Islet of Langerhans (tissue), 1 donor: ENCODE results near the gene PIPOX.

ENCODE experiments used
- FAIRE-seq: peaks from one replicate; lab custom pipeline; 2011; peaks lifted over from hg19 to GRCh38; lab: Jason Lieb, UNC

The PIPOX gene

DNA sequence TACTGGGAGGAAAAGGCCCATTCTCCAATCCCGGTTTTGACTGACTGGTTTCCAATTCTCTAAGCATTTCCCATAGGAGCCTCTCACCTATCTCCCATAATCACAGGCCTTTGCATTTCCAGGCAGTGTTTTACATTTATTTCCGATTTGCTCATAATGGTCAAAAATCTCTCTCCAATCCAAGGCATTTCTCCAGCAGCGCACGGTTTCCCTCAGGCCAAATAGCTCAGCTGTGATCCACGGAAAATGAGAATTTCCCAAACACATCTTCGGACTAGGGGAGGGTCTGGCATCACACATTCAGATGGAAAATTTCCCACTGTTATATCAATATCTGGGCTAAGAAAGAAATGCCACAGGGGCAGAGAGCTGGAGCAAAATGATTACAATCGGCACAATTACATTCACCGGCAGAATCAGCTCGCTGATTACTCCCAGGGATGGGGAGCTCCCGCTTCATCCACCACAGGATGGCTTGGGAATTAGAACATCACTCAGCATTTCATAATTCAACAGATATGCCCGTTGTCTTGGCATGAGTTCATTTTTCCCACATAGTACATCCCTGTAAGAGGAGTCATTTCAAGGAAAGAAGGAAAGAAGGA is 6.7 kb downstream of the PIPOX start:
- no peak for FAIRE-seq

DNA sequence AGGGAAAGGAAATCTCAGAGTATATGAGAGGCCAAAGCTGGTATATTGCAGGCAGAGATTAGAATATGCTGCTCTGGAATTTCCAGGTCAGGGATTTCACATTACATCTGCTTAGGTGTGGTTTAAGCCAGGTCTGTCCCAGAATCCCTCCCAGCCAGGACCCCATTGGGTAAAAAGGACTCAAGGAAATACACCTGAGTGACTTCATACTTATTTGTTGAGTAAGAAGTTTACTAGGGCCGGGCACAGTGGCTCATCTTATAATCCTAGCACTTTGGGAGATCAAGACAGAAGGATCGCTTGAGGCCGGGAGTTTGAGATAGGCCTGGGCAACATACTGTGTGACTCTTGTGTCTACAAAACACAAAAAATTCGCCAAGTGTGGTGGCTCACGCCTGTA is 7.2 kb downstream of the PIPOX start:
- no peak for FAIRE-seq

DNA sequence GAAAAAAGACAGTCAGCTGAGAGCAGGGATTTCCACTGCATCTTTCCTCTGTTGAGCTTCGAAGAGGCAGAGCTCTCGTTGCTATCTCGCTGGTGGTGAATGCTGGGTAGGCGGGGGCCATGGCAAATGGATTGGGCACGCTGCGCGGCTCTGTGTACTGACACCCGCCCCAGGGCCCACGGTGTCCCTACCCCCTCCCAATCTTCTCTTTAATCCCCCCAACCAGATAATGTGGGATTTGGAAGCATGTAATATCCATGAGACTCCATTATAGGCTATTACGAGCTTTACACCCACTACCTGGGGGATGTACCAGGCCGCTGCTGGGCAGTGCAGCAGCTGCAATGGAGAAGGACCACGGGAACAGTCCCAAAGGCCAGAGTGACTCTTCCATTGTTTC is 8.3 kb downstream of the PIPOX start:
- no peak for FAIRE-seq

DNA sequence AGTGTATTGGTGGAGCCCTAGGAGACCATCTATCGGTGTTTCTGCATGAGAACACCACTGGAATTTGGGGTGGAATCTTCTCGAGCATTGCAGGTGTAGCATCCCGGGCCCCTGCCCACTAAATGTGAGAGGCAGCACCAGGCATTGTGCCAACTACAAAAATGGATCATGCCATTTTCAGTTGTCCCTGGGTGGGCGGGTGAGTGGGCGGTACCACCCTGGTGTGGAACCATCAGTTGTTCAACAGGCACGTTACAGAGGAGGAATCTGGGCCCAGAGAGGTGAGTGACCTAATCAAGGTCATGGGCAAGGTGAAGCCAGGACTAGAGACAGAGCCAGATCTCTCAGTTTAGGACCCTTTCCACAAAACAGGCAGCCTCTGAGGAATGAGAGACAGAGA is 8.8 kb downstream of the PIPOX start:
- no peak for FAIRE-seq

DNA sequence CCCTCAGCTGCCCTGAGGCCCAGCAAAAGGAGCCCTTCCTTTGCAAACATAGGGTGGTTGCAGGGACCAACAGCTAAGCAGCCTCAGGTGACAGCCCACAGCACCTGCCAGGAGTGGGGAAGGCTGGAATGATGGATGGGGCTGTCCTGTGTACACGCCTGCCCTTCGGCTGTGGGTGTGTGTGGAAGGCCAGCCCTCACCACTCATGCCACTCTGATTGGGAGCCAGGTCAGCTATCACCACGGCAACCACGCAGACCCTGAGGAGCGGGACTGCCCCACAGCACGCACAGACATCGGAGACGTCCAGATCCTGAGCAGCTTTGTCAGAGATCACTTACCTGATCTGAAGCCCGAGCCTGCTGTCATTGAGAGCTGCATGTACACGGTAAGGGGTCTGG is 11.9 kb downstream of the PIPOX start:
- FAIRE-seq: no peak

DNA sequence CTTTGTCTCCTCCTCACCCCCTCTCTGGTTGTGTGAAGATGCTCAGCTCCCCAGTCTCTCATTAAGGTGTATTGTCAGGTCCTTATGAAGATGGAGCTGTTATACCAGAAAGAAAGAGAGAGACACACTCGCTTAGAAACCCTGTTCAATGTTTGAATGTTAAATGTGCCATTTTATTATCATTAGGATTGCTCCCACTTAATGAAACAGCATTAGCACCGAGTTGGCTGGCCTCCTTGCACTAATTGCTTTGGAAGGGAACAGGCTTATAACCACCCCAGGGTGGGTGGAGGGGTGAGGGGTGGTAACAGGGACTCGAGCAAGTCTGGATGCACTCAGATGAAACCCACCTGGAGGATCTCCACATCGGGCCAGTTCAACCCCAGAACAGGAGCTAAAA is 14.4 kb downstream of the PIPOX start:
- peak; percentile 77 for FAIRE-seq

DNA sequence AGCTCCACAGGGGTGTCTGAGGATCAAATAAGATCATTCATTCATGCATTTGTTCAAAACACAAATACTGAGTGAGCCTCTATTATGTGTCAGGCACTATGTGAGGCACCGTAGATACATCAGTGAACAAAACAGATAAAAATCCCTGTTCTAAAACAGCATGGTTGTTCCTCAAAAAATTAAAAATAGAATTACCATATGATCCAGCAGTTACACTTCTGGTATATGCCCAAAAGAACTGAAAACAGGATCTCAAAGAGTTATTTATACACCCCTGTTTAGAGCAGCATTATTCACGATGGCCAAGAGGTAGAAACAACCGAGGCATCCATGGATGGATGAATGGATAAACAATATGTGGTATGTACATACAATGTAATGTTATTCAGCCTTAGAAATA is 15.4 kb downstream of the PIPOX start:
- FAIRE-seq: no peak

DNA sequence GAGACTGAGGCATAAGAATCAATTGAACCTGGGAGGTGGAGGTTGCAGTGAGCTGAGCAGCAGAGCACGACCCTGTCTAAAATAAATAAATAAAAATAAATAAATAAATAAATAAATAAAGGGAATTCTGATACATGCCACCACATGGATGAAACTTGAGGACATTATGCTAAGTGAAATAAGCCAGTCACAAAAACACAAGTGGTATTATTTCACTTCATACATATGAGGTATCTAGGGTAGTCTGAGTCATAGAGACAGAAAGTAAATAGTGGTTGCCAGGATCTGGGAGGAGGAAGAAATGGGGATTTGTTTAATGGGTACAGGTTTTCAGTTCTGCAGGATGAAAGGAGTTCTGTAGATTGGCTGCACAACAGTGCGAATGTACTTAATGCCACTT is 16.3 kb downstream of the PIPOX start:
- FAIRE-seq: peak; percentile 96

DNA sequence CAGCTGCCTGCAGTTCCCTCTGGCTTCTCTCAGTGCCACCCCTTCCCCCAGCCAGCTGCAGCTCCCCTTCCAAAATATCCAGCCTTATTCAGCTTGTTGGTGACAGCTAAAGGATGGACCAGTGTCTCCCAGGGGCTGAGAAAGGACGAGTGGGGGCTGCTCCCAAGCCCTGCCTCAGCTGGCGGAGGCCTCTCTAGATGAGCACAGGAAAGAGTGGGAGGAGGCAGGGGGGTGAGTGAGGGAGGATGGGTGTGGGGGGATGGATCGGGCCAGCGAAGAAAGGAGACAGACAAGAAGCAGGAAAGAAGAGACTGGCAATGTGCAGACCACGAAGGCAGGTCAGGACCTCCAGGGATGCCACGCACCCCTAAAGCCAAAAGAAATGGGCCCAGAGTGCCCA is 17.5 kb downstream of the PIPOX start:
- no peak for FAIRE-seq

DNA sequence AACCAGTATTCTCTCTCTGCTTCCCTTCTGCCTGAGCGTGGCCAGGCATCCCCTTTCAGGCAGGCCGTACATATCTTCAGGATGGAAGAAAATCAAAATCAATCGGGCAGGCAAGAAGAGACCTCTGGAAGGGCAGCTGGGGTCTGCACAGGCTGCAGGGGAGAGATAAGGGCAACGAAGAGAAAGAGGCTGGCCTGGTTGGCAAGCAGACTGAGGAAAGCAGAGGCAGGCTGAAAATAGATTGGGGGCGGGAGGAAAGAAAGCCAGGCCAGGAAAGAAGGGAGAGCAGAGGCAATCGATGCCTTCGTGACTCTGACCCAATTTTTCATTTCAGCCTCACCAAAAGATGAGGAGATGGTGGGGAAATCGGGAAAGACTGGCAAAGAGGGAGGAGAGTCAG is 18.1 kb downstream of the PIPOX start:
- no peak for FAIRE-seq

DNA sequence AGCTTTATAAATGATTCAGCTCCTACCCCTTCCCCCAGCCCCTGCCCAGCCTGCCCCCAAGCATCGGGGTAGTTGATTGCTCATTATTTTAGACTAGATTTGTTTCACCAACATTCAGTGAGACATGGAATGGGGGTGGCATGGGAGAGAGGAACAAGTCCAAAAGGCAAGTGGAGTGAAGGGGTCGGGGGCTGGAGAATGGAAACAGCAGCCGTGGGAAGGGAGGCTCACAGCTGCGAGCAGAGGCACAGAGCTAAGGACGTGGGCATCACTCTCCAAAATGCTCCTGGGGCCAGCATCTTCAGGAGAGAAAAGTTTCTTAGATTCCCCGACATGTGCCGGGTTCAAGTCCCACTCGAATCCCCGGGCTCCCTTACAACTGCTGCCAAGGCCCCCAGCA is 19.3 kb downstream of the PIPOX start:
- no peak for FAIRE-seq

DNA sequence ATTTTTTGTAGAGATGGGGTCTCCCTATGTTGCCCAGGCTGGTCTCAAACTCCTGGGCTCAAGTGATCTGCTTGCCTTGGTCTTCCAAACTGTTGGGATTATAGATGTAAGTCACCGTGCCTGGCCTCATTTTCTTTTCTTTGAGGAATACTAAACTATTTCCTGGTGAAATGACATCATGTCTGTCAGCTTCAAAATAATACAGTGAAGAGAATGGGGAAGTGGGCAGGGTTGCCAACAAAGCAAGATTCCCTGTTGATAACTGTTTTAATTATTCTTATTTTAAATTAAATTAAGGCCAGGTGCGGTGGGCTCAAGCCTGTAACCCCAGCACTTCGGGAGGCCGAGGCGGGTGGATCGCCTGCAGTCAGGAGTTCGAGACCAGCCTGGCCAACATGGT is 21.1 kb downstream of the PIPOX start:
- no peak for FAIRE-seq

DNA sequence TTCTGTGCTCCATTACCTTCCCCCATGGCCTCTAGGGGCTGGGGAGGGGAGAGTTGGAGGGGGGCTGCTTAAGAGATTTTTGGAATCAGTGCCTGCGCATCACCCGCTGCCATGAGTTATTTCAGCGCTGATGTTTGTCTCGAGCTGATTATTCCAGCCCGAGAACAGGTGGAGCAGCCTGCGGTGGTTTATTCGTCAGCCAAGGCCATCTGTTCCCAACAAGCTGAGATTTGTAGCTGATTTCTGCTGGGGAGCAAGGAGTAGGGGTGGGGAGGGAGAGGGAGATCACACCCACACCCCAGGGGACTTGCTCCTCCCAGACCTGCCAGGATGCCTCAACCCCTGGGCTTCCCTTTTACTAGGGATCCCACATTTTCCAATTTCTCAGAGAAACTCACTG is 23.1 kb downstream of the PIPOX start:
- no peak for FAIRE-seq

DNA sequence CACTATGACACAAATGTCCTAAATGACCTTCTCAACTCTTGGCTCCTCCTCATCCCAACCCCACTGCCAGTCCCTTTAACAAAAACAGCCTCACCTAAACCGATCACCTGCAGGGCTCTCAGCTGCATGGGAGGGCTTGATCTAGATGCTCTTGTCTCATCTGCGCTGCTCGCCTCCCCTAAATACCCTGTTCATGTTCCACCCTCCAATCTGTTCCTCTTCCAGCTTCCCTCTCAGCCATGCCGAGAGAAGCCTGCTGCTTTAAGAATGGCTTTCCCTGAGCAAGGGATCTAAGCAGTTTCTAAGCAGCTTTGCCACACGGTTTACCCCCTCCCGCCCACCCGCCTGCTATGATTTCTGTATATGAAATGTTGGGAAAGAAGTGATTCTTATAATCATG is 23.7 kb downstream of the PIPOX start:
- no peak for FAIRE-seq

DNA sequence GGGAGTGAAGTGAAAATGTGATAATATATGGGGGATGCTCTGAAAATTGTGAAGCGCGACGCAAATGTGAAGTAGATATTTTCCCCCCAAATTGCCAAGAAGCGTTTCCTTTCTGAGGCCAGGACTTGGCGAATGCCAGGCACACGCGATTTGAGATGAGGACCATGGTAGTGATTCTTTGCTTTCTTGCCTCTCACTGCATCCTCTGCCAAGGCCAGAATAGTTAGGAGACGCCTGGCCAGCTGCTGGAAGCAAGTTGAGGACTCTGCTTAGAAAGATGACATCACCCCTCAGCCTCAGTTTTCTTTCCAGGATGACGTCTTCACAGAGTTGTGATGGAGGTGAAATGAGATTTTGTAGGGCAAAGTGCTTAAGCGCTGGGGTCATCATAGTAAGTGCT is 25.9 kb downstream of the PIPOX start:
- no peak for FAIRE-seq

DNA sequence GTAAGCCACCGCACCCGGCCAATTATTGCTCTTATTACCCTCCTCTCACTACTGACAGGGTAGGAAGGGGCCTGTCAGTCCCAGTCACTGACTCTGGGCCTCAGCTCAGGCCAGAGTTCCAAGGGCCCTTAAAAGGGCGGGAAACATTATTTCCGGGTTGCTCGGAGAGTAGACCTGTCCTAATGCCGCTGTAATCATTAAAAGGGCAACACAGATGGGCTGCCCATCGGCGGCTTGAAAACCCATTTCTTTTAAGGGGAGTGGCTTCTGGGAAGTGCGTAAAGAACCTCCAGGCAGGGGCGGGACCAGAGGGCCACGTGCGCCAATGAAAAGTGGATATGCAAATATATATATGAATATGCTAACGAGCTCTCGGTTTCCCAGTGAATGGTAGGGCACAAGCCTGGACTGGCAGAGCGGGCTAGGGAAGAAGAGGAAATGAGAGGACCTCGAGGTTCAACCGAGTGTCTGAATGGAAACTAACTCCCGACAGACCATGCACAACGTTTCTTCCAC is 26.6 kb downstream of the PIPOX start:
- FAIRE-seq: no peak

DNA sequence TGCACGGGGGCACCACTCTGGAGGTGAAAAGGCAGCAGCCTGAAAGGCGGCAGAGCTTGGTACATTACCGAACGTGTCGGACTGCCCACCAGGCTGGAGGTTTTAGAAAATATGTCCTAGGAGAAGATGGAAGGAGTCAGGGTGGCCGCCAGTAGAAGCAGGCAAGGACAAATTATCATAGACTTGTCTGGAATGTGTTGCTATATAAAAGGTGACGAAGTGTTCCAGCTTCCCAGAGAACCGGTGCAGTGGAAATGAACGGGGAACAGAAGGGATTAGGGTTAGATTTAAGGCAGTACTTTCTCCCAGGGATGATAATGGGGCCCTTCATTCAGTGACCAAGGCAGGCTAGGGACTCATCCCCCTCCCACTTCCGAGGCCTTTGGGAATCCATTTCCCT is 27.4 kb downstream of the PIPOX start:
- no peak for FAIRE-seq

DNA sequence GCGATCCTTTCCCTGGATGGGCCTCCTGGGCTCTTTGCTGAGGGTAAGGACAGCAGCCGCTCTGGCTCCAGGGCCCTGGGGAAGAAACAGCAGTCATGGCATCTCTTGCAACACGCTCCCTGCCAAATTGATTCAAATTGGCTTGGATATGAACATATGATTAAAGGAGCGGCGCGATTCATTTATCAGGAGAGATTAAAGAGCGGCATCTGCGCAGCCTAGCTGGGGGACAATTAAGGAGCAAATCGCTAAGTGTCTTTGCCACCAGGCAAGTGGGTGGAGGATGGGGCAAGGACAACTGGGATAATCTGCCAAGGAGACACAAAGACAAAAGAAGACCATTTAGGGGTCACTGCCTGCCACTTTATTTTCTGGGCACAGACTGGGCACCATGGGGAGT is 27.8 kb downstream of the PIPOX start:
- no peak for FAIRE-seq

DNA sequence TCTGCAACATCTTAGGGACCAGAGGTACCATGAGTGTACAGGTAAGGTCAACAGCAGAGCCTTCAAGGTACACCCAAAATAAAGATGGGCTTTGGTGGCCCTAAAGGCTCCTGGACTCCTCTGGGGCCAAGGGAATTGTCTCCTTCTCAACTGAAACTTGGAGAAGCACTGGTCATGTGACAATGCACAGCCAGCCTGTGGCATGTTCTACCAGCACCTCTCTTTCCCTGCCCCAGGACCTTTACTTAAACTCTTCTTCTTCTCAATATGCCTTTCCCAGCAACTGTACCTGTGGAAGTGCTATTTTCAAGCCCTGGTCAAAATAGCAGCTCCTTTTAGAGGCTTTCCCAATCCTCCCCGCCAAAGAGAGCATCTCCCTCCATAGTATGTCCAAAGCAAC is 28.4 kb downstream of the PIPOX start:
- no peak for FAIRE-seq

DNA sequence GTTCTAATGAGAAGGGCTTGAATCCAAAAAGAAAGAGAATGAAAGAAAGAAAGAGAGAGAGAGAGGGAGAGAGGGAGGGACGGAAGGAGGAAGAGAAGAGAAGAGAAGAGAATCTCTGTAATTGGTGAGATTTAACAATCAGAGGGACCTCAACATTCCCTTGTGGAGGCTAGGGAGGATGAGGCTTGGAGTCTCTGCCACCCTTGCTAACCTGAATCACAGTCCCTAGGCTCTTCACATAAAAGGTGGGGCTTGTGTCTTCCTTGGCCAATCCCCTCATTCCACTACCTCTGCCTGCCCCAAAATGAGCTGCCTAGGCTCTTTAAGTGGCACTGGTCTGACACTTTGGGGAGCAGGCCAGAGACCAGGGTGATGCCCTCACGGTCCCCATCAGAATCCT is 30.1 kb downstream of the PIPOX start:
- FAIRE-seq: no peak

DNA sequence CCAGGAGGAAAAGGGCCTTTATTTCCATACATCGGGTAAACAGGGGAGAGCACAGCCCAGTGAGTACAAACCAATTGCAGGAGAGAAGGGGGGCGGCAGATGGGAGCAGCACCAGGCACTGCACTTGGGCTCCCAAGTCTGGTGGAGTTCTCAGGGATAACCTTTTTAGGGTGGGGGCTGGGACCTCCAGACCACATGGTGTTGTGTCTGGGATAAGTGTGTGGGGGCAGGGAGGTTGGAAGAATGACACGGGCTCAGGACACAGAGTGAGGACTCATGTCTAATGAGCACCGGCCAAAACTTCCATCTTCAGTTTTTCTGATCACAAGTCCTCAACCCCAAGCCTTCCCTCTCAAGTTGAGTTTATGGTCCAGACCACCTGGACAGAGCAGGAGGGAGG is 30.6 kb downstream of the PIPOX start:
- no peak for FAIRE-seq

DNA sequence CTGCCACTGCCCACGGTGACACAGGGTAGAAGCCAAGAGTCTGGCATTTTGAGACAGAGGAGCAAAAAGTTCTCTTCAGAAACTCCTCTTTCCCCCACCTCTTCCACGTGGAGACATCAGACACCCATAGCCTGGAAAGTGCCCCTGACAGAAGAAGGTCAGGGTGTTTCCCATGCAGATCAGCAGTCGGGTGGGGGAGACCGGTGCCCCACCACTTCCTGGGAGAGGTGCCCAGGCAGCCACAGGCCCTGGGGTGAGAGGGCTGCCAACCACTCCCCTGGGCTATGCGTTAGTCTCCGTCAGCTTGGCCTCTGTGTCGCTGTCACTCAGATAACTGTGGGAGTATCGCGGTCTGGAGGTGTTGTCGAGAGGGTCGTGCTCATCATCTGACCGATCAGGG is 31.5 kb downstream of the PIPOX start:
- no peak for FAIRE-seq

DNA sequence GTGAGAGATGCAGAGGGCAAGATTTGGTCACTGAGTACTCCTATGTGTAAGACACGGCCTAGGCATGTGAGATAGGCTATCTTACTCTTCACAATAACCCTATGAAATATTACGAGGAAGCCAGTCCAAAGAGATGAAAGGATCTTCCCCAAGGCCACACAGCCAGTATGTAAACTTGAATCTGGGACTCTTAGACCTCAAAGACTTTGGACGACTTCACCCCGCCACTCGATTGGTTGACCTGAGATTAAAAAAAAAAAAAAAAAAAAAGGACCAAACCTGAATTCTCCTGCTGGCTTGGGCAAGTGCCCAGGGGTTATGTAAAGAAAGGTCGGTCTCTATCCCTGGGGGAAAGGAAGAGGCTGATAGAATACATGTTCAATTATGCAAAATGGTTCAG is 33.1 kb downstream of the PIPOX start:
- FAIRE-seq: no peak

DNA sequence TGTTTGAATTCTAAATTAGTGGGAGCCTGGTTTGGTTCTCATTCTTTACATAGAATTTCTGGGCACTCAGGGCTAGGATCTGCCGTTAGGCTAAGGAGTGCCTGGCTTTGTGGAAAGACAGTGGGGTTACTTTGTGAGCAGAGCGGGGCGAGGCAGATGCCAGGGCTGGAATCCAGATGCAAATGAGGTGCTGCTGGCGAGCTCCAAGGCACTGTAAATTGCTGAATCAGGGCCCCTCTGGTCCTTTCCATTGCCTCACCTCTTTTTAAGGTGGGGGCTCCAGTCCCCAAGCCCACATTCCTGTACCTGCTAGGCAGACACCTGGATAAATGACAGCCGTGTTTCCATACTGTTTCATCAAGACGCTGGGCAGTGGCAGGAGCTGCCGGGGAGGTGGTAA is 33.8 kb downstream of the PIPOX start:
- no peak for FAIRE-seq

DNA sequence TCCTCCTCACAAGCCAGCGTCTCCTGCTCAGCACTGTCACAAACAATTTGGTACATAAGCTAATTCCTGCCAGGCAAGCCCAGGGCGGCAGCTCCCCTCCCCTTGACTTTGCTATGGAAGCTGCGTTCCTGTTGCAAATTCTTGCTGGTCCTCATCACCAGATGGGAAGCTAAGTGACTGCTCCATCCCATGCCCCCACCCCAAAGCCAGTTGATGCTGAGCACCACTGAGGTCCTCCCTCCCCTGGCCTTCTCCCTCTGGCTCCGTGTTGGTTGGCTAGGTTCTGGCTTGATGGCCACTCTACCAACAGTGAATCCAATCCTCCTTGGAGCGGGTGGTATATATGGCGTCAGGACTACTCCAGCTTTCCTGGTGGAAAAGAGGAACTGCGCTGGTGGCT is 34.4 kb downstream of the PIPOX start:
- FAIRE-seq: no peak
